ENCODE results near the gene EEFSEC.

Gene EEFSEC

GRCh38 chr3:128275316-128276145 lies 122.2 kb downstream of the EEFSEC start:
- no peaks in the 10 kb centered on the region for H3K9me3 ChIP-seq (ENCODE audit: control insufficient read depth, low read length)
- no peaks in the 10 kb centered on the region for H3K4me1 ChIP-seq (ENCODE audit: control insufficient read depth, insufficient read depth, low read length)
- H3K4me3 ChIP-seq (ENCODE audit: low read length), result no peak overlapping the region
- H3K9ac ChIP-seq (ENCODE audit: low read length), result no peak overlapping the region
- no peaks in the 10 kb centered on the region for H3K36me3 ChIP-seq (ENCODE audit: control insufficient read depth, insufficient read depth, low read length)
- no peaks in the 10 kb centered on the region for H3K27me3 ChIP-seq (ENCODE audit: control insufficient read depth, insufficient read depth, low read length)

- H3K9me3 ChIP-seq (ENCODE audit: control insufficient read depth, low read length), result no peaks in the 10 kb centered on the region
- no peaks in the 10 kb centered on the region for H3K4me1 ChIP-seq (ENCODE audit: control insufficient read depth, insufficient read depth, low read length)
- no peaks in the 10 kb centered on the region for H3K36me3 ChIP-seq (ENCODE audit: control insufficient read depth, insufficient read depth, low read length)
- H3K4me3 ChIP-seq (ENCODE audit: low read length), result no peak overlapping the region
- no peaks in the 10 kb centered on the region for H3K27me3 ChIP-seq (ENCODE audit: control insufficient read depth, insufficient read depth, low read length)
- H3K9ac ChIP-seq (ENCODE audit: low read length), result no peak overlapping the region
Observed at GRCh38 chr3:128276146-128276435, 122.8 kb downstream of the EEFSEC start.

GRCh38 chr3:128276577-128277183 lies 123.4 kb downstream of the EEFSEC start:
- Histone ChIP-seq H3K27me3 (ENCODE audit: control insufficient read depth, insufficient read depth, low read length) (no peaks in the 10 kb centered on the region), H3K4me1 (ENCODE audit: control insufficient read depth, insufficient read depth, low read length) (no peaks in the 10 kb centered on the region), H3K4me3 (ENCODE audit: low read length) (no peak overlapping the region), H3K9me3 (ENCODE audit: control insufficient read depth, low read length) (no peaks in the 10 kb centered on the region), H3K9ac (ENCODE audit: low read length) (no peak overlapping the region), H3K36me3 (ENCODE audit: control insufficient read depth, insufficient read depth, low read length) (no peaks in the 10 kb centered on the region)

- H3K4me3 ChIP-seq (ENCODE audit: low read length), result no peak overlapping the region
- no peaks in the 10 kb centered on the region for H3K36me3 ChIP-seq (ENCODE audit: control insufficient read depth, insufficient read depth, low read length)
- H3K27me3 ChIP-seq (ENCODE audit: control insufficient read depth, insufficient read depth, low read length), result no peaks in the 10 kb centered on the region
- H3K4me1 ChIP-seq (ENCODE audit: control insufficient read depth, insufficient read depth, low read length), result peaks cover 8% of the 10 kb centered on the region
- H3K9me3 ChIP-seq (ENCODE audit: control insufficient read depth, low read length), result no peaks in the 10 kb centered on the region
- H3K9ac ChIP-seq (ENCODE audit: low read length), result no peak overlapping the region
Observed at GRCh38 chr3:128277378-128278069, 124.2 kb downstream of the EEFSEC start.

- no peaks in the 10 kb centered on the region for H3K9me3 ChIP-seq (ENCODE audit: control insufficient read depth, low read length)
- no peaks in the 10 kb centered on the region for H3K27me3 ChIP-seq (ENCODE audit: control insufficient read depth, insufficient read depth, low read length)
- no peak overlapping the region for H3K9ac ChIP-seq (ENCODE audit: low read length)
- H3K4me3 ChIP-seq (ENCODE audit: low read length), result no peak overlapping the region
- peaks cover 13% of the 10 kb centered on the region for H3K4me1 ChIP-seq (ENCODE audit: control insufficient read depth, insufficient read depth, low read length)
- H3K36me3 ChIP-seq (ENCODE audit: control insufficient read depth, insufficient read depth, low read length), result no peaks in the 10 kb centered on the region
Observed at GRCh38 chr3:128278130-128278529, 124.8 kb downstream of the EEFSEC start.

GRCh38 chr3:128278761-128279600 lies 125.7 kb downstream of the EEFSEC start:
- Histone ChIP-seq H3K9ac (ENCODE audit: low read length) (peak overlapping the region; percentile 5), H3K4me3 (ENCODE audit: low read length) (no peak overlapping the region), H3K27me3 (ENCODE audit: control insufficient read depth, insufficient read depth, low read length) (no peaks in the 10 kb centered on the region), H3K36me3 (ENCODE audit: control insufficient read depth, insufficient read depth, low read length) (no peaks in the 10 kb centered on the region), H3K9me3 (ENCODE audit: control insufficient read depth, low read length) (no peaks in the 10 kb centered on the region), H3K4me1 (ENCODE audit: control insufficient read depth, insufficient read depth, low read length) (peaks cover 14% of the 10 kb centered on the region)

- Histone ChIP-seq H3K4me3 (ENCODE audit: low read length) (no peak overlapping the region), H3K9me3 (ENCODE audit: control insufficient read depth, low read length) (no peaks in the 10 kb centered on the region), H3K36me3 (ENCODE audit: control insufficient read depth, insufficient read depth, low read length) (no peaks in the 10 kb centered on the region), H3K9ac (ENCODE audit: low read length) (no peak overlapping the region), H3K27me3 (ENCODE audit: control insufficient read depth, insufficient read depth, low read length) (no peaks in the 10 kb centered on the region), H3K4me1 (ENCODE audit: control insufficient read depth, insufficient read depth, low read length) (peaks cover 14% of the 10 kb centered on the region)
Observed at GRCh38 chr3:128279601-128279880, 126.3 kb downstream of the EEFSEC start.

- Histone ChIP-seq H3K4me1 (ENCODE audit: control insufficient read depth, insufficient read depth, low read length) (peaks cover 14% of the 10 kb centered on the region), H3K36me3 (ENCODE audit: control insufficient read depth, insufficient read depth, low read length) (no peaks in the 10 kb centered on the region), H3K4me3 (ENCODE audit: low read length) (no peak overlapping the region), H3K9ac (ENCODE audit: low read length) (no peak overlapping the region), H3K9me3 (ENCODE audit: control insufficient read depth, low read length) (no peaks in the 10 kb centered on the region), H3K27me3 (ENCODE audit: control insufficient read depth, insufficient read depth, low read length) (no peaks in the 10 kb centered on the region)
Observed at GRCh38 chr3:128280481-128281052, 127.3 kb downstream of the EEFSEC start.

- no peaks in the 10 kb centered on the region for H3K27me3 ChIP-seq (ENCODE audit: control insufficient read depth, insufficient read depth, low read length)
- H3K4me3 ChIP-seq (ENCODE audit: low read length), result no peak overlapping the region
- H3K4me1 ChIP-seq (ENCODE audit: control insufficient read depth, insufficient read depth, low read length), result peaks cover 14% of the 10 kb centered on the region
- H3K36me3 ChIP-seq (ENCODE audit: control insufficient read depth, insufficient read depth, low read length), result no peaks in the 10 kb centered on the region
- no peaks in the 10 kb centered on the region for H3K9me3 ChIP-seq (ENCODE audit: control insufficient read depth, low read length)
- no peak overlapping the region for H3K9ac ChIP-seq (ENCODE audit: low read length)
Observed at GRCh38 chr3:128281056-128281455, 127.8 kb downstream of the EEFSEC start.

GRCh38 chr3:128281461-128282367 lies 128.4 kb downstream of the EEFSEC start:
- H3K36me3 ChIP-seq (ENCODE audit: control insufficient read depth, insufficient read depth, low read length), result no peaks in the 10 kb centered on the region
- peaks cover 14% of the 10 kb centered on the region for H3K4me1 ChIP-seq (ENCODE audit: control insufficient read depth, insufficient read depth, low read length)
- no peak overlapping the region for H3K9ac ChIP-seq (ENCODE audit: low read length)
- no peak overlapping the region for H3K4me3 ChIP-seq (ENCODE audit: low read length)
- no peaks in the 10 kb centered on the region for H3K9me3 ChIP-seq (ENCODE audit: control insufficient read depth, low read length)
- H3K27me3 ChIP-seq (ENCODE audit: control insufficient read depth, insufficient read depth, low read length), result no peaks in the 10 kb centered on the region

All from mucosa of stomach (tissue), 1 donor.